Medulla oblongata (tissue), 1 donor: ENCODE results near the gene ZNF197.
"Not testable (repeated sequence)": the region's sequence is repeated elsewhere in the genome, so short reads cannot be mapped to it uniquely, and the experiment has no call there.

Experiments
- DNase-seq: peaks from one replicate; pipeline ENCODE4 v3.0.0-alpha.2; 2015; ENCODE audit errors: extremely low spot score

Gene ZNF197

DNA sequence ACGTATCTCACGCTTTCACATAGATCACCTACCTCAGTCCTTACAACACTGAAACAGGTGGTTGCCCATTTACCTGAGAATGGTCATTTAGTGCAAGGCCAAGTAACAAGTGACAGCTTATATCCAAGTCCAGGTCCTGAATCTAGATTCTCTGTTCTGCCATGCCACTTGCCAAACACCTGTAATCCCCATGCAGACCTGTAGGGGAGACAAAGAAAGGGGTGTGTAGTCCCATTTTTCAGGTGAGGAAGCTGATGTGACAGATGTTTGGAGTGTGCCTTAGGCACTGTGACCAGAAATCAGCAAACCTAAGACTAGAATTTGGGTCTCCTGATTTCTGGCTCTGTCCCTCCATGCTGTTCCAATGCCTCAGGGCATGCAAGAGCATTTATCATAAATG, 36.4 kb downstream of the ZNF197 start:
- no peak for DNase-seq

DNA sequence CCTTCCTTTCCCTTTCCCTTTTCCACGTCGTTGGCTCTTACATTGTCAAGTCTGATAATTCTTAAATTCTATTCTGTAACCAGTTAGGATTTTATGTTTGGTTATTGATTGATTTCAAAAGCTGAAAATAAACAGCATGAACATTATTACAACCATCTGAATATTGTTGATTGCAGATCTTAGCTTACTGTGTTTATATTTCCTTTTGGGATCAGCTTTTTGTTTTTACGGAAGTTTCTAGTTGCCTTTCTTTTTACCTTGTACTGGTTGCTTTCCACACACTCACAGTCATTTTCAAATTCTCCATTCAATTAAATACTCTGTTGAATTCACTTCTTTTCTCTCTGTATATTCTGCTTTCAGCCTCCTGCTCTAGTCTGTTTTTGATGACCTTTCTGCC, 40.3 kb downstream of the ZNF197 start:
- no peak for DNase-seq

DNA sequence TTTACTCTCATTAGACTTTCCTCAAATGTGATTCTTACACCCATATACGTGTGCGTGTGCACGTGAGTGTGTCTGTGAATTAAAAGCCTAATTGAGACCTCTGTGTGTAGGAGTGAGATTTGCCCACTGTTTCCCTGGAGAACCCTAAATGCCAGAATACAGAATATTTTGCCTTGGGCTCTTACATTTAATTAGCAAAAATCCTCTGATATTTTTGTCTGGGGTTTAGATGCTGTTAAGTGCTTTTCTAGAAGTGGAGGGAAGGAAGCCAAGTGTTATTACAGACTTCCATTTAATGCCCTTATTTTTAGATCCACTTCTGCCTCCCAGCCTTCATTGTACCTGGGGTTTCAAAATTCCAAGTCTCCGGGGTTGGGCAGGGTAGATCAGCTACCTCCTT, 41.5 kb downstream of the ZNF197 start:
- no peak for DNase-seq

DNA sequence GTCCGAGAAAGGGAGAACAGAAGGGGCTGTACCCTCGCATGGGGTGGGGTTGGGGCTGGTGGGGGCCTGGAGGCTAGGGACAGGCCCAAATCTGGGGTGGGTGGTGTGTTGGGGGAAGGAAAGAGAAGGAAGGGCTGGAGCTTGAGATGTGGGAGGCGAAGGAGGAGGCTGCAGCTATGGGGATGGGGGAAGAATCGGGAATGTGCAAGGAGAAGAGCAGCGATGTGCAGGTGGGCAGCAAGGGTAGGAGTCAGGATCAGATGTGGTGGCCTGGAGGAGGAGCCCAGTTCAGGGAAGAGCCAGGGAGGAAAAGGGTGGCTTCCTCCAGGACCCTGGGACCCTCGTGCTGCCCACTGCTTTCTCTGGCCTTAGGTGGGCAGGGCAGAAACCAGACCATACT, 44.9 kb downstream of the ZNF197 start:
- DNase-seq = no peak

DNA sequence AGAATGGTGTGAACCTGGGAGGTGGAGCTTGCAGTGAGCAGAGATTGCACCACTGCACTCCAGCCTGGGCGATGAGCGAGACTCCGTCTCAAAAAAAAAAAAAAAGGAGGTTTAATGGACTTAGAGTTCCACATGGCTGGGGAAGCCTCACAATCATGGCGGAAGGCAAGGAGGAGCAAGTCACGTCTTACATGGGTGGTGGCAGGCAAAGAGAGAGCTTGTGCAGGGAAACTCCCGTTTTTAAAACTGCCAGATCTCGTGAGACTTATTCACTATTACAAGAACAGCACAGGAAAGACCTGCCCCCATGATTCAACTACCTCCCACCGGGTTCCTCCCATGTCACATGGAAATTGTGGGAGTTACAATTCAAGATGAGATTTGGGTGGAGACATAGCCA, 48.6 kb downstream of the ZNF197 start:
- not testable (repeated sequence) for DNase-seq

DNA sequence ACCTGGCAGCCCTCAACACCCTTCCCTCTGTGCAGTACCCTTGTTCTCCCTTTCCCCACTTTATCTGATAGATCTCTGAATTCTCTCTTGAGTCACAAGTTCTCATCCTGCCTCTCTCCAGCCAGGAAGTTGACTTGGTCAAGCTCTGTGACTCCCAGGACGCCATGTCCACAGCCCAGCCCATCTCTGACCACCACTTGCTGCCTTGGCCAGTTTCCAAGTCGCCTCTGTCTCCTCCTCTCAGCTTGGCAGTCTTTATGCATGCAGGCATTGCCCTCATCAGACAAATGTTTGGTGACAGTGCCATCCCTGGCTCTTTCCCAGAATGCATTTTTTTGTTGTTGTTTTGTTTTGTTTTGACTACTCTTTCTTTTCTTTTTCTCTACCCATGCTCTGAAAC, 49.4 kb downstream of the ZNF197 start:
- DNase-seq = no peak

DNA sequence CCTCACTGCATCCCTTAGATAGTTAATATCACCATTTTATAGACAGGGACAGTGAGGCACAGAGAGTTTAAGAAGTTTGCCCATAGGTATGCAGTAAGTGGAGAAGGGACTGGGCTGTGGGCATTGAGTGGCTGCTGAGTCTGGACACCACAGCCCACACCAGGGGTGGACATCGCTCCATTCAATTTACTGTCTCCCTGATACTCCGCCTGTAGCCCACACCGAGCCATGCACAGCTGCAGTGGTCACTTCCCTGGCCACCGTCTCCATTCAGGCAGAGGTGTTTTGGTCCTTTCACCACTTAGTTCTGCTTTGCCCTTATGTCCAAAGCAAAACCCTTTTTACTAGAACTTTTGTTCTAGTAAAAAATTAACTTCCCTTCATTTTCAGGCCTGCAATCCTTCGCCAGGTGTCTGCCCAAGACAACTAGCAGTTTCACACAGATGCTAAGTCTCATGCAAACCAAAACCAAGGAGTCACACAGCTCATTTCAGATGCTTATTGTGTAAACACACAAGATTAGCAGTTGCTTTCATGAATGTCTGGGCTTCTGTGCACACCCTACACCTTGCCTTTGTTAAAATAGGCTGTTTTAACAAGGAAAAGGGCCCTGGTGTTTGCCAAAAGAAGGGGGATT, 53.8 kb downstream of the ZNF197 start:
- no peak for DNase-seq

DNA sequence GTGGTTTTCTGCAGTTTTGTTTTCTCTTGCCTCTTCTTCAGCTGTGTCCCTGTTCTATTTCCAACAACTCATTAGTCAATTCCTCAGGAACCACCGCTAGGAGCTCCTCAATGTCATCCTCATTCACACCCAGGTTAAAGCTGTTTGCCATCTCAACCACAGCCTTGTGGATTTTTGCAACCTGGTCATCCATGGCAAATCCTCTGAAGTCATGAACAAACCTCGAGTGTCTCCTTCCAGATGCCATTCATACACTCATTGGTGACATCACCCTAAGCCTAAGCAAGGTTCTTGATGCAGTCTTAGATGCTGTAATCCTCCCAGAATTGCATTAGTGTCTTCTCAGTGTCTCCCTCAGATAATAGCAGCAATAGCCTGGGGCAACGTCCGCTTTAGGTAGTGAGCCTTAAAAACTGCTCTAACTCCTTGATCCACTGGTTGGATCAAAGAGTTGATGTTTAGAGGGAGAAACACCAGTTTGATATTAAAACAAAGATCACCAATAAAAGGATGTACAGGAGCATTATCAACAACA, 56.2 kb downstream of the ZNF197 start:
- no peak for DNase-seq

DNA sequence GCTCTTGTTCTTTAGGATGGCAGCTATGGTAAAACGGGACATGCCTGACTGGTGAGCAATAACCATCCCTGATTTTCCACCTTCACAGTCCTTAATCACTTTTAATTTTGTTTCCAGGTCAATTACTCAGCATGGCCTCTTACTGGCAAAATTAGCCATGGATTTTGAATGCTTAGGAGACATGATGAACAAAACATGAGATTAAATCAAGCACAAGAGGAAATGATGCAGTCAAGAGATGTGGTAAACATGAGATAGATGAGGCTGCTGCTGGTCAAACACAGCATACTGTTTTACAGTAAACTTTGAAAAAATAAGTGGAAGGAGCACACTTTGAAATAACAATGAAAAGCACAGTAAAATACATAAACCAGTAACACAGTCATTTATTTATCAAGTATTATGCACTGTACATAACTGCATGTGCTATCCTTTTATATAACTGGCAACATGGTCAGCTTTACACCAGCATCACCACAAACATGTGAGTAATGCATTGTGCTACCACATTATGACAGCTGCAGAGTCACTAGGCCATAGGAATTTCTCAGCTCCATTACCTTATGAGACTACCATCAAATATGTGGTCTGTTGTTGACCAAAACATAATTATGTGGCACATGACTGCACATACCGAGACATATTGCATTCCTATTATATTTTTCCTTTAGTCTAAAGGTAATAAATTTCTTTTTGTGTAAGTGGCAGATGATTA, 57.5 kb downstream of the ZNF197 start:
- no peak for DNase-seq

DNA sequence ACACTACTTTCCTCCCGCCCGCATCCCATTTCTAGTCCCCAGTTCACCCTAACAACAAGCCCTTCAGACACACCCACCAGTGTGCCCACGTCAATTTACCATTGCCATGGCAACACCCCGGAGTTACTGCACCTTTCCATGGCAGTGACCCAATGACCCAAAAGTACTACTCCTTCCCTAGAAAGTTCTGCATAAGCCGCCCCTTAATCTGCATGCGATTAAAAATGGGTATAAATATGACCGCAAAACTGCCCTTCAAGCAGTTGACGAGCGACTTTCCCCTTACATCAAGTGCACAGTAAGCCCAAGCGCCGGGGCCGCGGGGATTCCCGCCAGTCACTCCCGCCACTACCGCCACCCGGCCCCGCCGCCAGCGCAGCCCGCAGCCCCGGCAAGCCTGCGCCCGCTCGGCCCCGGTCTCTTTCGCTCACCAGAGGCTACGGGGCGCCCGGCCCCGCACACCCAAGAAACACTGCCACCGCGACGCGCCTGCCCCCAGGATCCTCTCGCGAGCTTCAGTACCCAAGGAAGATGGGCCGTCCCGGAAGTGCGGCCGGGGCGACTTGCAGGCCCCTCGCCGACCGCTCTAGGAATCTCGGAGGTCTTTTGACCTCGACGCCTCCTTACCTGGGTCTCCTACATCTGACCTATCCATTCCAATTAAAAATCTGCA, 60.4 kb downstream of the ZNF197 start:
- DNase-seq = peak; percentile 57

DNA sequence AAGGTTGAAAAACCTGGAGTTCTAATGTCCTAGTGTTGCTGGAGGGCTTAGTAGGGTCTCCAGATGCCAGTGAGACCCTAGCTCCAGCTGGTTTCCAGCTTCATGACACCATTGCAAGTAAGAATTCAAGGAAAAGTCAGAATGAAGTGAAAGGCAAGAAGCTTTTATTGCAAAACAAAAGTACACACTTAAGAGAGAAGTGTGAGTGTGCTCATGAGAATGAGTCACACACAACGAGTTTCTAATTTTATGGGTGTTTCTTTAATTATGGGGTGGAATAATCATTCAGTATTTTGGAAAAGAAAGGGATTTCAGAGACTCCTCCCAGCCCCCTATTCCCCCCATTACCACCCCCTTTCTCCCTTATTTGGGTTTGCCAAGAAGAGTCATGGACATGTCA, 63.1 kb downstream of the ZNF197 start:
- no peak for DNase-seq
